GM23248 (cell line): Measurements from ENCODE around the gene BMP8A.

Experiments used
- EZH2 ChIP-seq: fragments of 200-600 bp; sonication (generic); IDR thresholded peaks from 2 replicates; pipeline ENCODE4 v1.6.1; 2018; ENCODE audit warnings: antibody characterized with exemption, mild to moderate bottlenecking; ENCODE audit not compliant: insufficient read depth, poor library complexity, severe bottlenecking
- EZH2phosphoT487 ChIP-seq: fragments of 200-600 bp; sonication (generic); IDR thresholded peaks from 2 replicates; pipeline ENCODE4 v1.6.1; 2018; ENCODE audit warnings: antibody characterized with exemption, moderate library complexity, mild to moderate bottlenecking, low read depth; ENCODE audit not compliant: insufficient read depth

GRCh38 chr1:39524171-39524570 lies 32.7 kb downstream of the BMP8A start:
- TF ChIP-seq EZH2phosphoT487, result no peak
- no peak for TF ChIP-seq EZH2
